ENCODE data around the gene FAM217B. TPM values are rescaled to one million over a fixed set of nuclear protein-coding genes. Genes with fewer than 3 reads are reported as not detected.

The FAM217B gene
- total and polyA plus RNA-seq, 2 donors (not counting 3 experiments of a cell fraction or from before 2014, with no cell fraction given), result 2.7 to 8.2 TPM

GRCh38 chr20:59939052-59939878, 924 bp upstream of the FAM217B start:
- Histone ChIP-seq H3K9ac (replicated peaks; ENCODE audit: extremely low read depth, insufficient read depth, low read length) (peak overlapping the region; percentile 91), H4K20me1 (replicated peaks; ENCODE audit: control insufficient read depth, extremely low read depth, insufficient read depth, low read length) (no peaks in the 10 kb centered on the region), H3K27ac (ENCODE audit: insufficient read depth, low read depth, low read length) (peak overlapping the region; percentile 61), H3K9me3 (replicated peaks; ENCODE audit: control insufficient read depth, insufficient read depth, low read length) (no peaks in the 10 kb centered on the region), H2AFZ (ENCODE audit: low read depth, low read length) (peak overlapping the region; percentile 98), H3K79me2 (ENCODE audit: control insufficient read depth, insufficient read depth, low read length) (peaks cover 6% of the 10 kb centered on the region), H3K9me1 (replicated peaks; ENCODE audit: control insufficient read depth, extremely low read depth, insufficient read depth, low read length) (no peaks in the 10 kb centered on the region), H3K36me3 (ENCODE audit: control insufficient read depth in 2 of 2, extremely low read depth in 1 of 2, insufficient read depth in 2 of 2, low read length in 2 of 2) (peaks cover 0 to 6% of the 10 kb centered on the region in 2 experiments), H3K4me1 (ENCODE audit: control insufficient read depth, extremely low read depth, insufficient read depth, low read length) (peaks cover 15% of the 10 kb centered on the region), H3K4me2 (ENCODE audit: insufficient read depth, low read length) (peak overlapping the region; percentile 84), H3K4me3 (replicated peaks in 1 of 3; ENCODE audit: insufficient read depth in 1 of 3, low read depth in 1 of 3, low read length in 3 of 3) (peak overlapping the region; percentile 60 to 87 (median 85)), H3K27me3 (ENCODE audit: control insufficient read depth in 2 of 2, insufficient read depth in 2 of 2, low read length in 2 of 2) (no peaks in the 10 kb centered on the region)
- dilution Hi-C loops (cut with MboI; ENCODE audit: extremely low pct_ligation_motif_present, low sequenced_read_pairs) (no loop called here), intact Hi-C loops (cut with micrococcal nuclease) (no loop called here)
- CTCF ChIA-PET, result interaction anchor here (0.8 to 2.0 kb wide), 8 partner anchors 7 to 1957 kb away, joined by 3 to 9 read pairs (median 4); no protein-coding TSS in a partner anchor
- TF ChIP-seq MYC (IDR thresholded peaks at IDR 0.05; ENCODE audit: low read depth, low read length) (no peak), EZH2 (IDR thresholded peaks at IDR 0.05; ENCODE audit: borderline replicate concordance, low read depth, low read length, severe bottlenecking) (no peak), JUN (IDR thresholded peaks at IDR 0.05; ENCODE audit: borderline replicate concordance, insufficient read depth, insufficient read length, low read depth) (no peak), MAX (IDR thresholded peaks at IDR 0.05; ENCODE audit: insufficient read depth, insufficient read length) (peak; percentile 21), GATA2 (IDR thresholded peaks at IDR 0.05; ENCODE audit: insufficient read depth, insufficient read length, low read depth, low read length) (no peak), CTCF (IDR thresholded peaks at IDR 0.05; ENCODE audit: extremely low read depth in 1 of 2, insufficient read depth in 1 of 2, low read depth in 1 of 2, low read length in 2 of 2) (no peak), FOS (IDR thresholded peaks at IDR 0.05; ENCODE audit: borderline replicate concordance, insufficient read depth, low read length) (no peak), POLR2A (IDR thresholded peaks at IDR 0.05; ENCODE audit: low read depth, low read length) (no peak)
- no TSS peak for BruUV-seq (replicated peaks)
- FAIRE-seq, result no peak
- POLR2A ChIA-PET, result no interaction called here
- no peak for DNase-seq (ENCODE audit: low read depth, low spot score)

Measured in endothelial cell of umbilical vein (primary cell).